HG03571 (cell line): ENCODE results near the gene PIGT.

Experiments
- ATAC-seq: cut with Tn5 transposase; IDR thresholded peaks from one replicate; pipeline ENCODE4 v1.9.1; 2021; ENCODE audit not compliant: unreplicated experiment

PIGT gene

DNA sequence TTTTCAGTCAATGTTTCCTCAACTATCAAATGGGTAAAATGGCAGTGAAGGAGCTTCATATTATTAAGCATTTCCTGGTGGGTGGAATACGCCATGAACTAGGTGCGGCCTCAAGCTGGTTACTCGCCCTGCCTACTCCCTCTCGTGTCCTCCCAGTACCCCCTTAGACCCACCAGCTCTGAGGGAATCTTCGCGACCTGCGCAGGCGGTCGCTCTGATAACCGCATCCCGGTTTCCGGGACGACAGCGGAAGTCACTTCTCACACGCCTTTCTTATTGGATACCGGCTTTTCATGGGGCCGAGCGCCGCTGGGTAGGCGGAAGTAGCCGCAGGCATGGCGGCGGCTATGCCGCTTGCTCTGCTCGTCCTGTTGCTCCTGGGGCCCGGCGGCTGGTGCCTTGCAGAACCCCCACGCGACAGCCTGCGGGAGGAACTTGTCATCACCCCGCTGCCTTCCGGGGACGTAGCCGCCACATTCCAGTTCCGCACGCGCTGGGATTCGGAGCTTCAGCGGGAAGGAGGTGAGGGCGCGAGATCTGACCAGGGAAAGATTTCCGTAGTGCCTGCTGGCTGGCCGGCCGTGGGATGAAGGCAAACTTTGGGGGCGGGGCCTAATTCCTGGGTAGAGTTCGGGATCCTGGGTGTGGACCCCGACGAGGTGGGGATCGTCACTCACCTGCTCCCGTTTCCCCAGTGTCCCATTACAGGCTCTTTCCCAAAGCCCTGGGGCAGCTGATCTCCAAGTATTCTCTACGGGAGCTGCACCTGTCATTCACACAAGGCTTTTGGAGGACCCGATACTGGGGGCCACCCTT is at the start of gene PIGT:
Gene PIGT, plus strand, starts transcription at position 320 of the 816 bp plus-strand sequence. Its CDS starts 16 bp downstream, at position 336.
- peak; percentile 56 for ATAC-seq

DNA sequence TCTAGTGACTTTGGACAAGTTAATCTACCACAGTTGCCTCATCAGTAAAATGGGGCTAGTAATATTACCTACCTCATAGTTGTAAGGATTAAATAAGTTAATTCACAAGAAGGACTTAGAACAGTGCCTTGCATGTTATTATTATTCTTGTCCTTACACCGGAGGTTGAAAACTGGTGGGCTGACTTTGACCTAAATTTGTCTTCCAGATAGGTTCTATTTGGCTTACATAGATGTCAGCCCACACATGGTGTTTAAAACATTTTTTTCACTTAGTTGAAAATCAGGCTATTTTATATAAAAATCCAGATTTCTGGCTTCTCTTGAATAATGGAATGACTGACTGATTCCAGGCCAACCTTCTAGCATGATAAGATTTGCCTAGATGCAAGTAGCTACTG is 49.7 kb upstream of the PIGT start:
- no peak for ATAC-seq

DNA sequence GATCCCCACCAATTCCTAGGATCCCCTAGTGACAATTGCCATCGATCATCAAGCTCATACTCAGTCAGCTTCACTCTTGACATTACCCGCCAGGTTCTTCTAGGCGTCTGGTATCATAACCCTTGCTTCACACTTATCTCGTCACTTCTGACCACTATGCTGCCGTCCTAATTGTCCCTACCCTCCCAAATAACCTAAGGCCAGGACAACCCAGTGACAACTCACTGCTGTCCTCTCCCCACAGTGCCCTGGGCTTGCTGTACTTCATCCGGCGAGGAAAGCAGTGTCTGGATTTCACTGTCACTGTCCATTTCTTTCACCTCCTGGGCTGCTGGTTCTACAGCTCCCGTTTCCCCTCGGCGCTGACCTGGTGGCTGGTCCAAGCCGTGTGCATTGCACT is 49.3 kb upstream of the PIGT start:
- ATAC-seq: no peak

DNA sequence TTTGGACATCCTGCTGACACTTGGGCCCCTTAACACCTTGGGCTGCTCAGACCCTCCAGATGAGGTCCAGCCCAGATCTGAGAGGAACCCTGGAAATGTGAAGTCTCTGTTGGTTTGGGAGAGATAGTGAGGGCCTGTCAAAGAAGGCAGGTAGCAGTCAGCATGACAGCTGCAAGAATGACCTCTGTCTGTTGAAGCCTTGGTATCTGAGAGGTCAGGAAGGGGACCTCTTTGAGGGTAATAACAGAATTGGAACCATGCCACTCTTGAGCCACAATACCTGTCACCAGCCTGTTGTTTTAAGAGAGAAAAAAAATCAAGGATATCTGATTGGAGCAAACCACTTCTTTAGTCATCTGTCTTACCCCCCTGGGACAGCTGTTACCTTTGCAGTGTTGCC is 48.8 kb upstream of the PIGT start:
- ATAC-seq: no peak

GRCh38 chr20:45368221-45368980 is 47.5 kb upstream of the PIGT start:
- peak; percentile 79 for ATAC-seq

- no peak for ATAC-seq
Observed at GRCh38 chr20:45370571-45371160, 45.3 kb upstream of the PIGT start.

GRCh38 chr20:45372241-45372640 is 43.7 kb upstream of the PIGT start:
- no peak for ATAC-seq

DNA sequence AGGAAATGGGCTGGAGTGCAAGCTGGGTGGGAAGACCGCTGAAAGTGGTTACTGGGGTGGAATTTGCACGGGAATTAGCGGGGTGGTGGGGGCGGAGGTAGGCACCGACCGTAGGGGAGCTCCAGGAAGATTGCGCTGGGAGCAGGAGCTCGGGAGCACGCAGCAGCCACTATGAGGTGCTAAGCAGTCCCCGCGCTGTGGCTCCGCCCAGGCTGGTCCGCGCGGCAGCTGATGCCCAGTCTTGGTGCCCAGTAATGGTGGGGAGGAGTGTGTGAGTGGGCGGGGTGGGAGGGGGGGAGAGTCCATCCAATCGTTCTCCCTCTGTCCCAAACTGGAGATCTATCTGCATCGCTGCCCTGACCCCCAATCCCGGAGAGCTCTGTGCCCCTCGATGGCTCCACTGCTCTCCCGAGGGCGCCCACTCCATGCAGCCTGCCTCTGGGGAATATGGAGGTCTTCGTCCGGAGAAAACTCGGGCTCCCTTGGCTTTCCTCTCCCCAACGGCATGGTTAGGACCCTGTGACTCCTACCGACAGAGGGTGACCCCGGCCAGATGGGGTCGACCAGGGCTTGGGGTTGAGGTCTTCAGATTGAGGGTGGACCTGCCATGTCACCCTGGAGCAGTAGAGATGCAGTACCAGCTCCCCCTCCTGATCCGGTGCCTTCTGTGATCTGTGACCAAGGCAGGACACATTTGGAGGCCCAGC is 43.1 kb upstream of the PIGT start:
- ATAC-seq: no peak

DNA sequence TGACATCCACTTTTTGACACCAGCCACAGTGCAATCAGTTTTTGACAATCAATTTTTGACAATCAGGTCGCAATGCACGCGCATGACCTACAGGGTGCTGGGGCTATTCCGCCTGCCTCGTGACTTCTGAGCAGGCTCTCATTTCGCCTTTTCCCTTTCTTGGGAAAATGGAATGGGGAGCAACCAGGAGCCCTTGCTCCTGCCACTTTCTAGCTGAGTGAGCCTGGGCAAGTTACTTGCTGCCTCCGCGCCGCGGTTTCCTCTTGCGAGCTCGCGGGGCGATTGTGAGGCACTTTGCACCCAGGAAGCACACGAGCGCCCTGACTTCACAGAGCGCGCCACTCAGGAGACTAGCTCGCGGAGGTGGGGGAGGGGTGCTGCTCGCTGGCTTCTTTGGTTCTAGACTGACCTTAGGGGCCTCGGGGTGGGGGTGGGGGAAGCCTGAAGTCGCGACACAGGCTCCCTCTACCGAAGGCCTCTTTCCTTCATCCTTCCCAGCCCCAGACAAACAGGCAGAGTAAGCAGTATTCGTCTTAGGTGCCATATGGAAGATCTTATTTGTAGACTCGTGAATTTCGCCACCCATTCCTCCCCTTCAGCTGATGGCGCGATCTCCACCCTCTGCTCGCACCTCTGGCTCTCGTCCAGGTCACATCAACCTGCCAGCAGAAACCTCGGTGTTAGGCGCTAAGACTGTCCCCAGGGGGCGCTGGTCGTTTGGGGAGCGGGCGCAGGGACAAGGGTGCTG is 42.4 kb upstream of the PIGT start:
- ATAC-seq: peak; percentile 60

DNA sequence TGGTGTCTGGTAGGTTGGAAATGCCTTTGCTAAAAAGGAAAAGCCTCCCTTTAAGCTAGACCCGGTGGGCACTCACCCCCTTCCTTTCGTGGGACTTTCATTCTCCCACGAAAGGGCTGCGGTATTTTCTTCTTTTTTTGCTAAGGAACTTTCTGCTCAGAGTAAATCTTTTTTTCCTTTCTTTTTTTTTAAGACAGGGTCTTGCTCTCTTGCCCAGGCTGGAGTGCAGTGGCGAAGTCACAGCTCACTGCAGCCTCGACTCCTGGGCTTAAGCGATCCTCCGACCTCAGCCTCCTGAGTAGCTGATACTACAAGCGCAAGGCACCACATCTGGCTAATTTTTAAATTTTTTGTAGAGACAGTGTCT is 41.9 kb upstream of the PIGT start:
- no peak for ATAC-seq

GRCh38 chr20:45374966-45375365 is 41.0 kb upstream of the PIGT start:
- no peak for ATAC-seq

DNA sequence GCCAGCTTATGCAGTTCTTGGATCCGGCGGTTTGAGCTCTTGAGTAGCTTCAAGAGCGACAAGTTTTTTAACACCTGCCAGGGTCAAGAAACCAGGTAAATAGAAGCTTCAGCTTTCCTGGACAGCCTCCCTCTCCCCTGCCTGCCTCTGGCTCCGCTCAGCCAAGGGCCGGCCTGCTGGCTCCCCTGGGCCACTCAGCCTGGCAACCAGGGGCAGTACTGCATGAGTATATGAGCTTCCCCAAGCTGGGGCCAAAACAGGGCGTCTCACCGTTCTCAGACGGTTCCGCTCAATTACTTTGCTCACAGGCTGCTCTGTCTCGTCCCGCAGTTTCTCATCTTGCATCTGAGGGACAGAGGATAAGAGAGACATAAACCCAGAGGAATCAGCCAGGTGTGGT is 38.7 kb upstream of the PIGT start:
- no peak for ATAC-seq

DNA sequence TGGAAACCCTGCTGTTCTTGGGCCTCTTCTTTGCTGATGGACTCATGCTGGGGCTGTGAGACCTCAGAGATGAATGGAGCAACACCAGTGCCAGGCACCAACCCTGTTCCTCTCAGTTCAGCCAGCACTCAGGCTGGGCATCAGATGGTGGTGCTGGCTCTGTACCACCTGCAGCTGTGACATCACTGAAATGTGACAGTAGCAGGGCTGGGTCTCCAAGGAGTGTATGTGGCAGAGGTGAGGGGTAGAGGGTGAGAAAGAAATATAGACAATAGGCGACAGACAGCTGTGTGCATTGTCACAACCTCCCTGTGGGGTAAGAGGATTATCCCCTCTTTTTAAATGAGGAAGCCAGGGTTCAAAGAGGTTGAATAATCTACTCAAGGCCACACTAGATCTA is 37.8 kb upstream of the PIGT start, which contains the start of gene TP53TG5:
Gene TP53TG5, minus strand, starts transcription at position 135 of the 400 bp plus-strand sequence. Its CDS starts 89 bp downstream, at position 46.
- ATAC-seq: no peak

DNA sequence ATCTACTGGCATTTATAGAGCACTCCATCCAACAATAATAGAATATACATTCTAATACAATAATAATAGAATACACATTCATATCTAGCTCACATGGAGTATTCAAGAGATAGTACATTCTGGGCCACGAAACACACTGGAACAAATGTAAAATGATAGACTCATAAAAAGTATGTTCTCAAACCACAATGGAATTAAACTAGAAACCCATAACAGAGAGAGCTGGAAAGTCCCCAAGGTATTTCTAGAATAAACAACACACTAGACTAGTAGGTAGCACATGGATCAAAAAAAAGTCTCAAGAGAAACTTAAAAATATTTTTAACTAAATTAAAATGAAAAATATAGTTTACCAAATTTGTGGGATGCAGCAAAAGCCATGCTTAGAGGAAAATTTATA is 28.7 kb upstream of the PIGT start:
- no peak for ATAC-seq

GRCh38 chr20:45390931-45391330 is 25.0 kb upstream of the PIGT start:
- ATAC-seq: no peak

- ATAC-seq: no peak
Observed at GRCh38 chr20:45391559-45391958, 24.4 kb upstream of the PIGT start.

- ATAC-seq: no peak
Observed at GRCh38 chr20:45392733-45393132, 23.2 kb upstream of the PIGT start.

DNA sequence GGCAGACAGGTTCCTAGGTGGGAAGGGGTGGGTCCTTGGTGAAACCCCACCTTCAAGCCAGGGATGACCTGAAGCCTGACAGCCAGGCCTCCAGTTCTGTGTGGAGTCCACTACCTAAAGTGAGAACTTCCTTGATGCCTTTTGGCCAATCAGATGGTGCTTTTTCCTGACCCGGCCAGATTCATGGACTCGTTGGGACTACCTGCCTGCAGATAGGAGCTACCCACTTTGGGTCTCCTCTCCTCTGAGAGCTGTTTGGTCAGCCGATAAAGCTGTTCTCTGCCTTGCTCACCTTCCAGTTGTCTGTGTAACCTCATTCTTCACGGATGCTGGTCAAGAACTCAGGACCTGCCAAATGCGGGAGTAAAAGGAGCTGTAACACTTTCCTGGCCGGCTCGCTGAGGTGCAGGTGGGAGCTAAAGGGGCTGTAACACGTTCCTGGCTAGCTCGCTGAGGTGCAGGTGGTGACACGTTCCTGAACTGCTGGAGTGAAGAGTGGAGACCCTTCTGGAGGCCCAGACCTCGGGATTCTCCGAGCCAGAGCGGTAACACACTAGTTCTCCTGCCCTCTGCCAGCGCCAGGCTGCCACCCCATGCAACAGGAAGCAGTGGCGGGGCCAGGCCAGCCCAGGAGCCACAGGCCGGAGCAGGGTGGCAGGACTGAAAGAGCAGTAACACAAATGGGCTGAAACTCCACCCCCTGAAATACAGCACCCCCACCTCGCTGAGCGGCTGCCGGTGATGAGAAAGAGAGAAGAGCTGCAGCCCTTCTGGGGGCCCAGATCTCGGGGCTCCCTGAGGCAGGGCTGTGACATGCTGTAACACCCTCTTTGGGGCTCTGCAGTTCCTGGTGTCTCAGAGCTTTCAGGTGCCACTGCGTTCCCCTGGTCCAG is 21.5 kb upstream of the PIGT start:
- no peak for ATAC-seq

- no peak for ATAC-seq
Observed at GRCh38 chr20:45395114-45395415, 20.9 kb upstream of the PIGT start.

DNA sequence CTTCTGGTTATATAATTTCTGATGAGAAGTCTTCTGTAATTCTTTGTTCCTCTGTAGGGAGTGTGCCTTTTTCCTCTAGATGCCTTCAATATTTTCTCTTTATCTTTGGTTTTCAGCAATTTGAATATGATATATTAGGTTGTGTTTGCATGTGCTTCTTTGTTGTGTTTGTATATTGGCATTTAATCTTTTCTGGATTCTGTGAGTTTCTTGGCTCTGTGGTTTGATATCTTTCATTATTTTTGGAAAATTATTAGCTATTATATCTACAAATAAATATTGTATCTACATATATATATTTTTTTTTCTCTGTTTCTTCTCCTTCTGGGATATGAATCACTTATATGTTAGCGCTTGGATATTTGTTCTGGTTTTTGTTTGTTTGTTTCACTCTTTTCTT is 16.9 kb upstream of the PIGT start:
- no peak for ATAC-seq
